ENCODE measurements around the gene WWOX.

The WWOX gene

DNA sequence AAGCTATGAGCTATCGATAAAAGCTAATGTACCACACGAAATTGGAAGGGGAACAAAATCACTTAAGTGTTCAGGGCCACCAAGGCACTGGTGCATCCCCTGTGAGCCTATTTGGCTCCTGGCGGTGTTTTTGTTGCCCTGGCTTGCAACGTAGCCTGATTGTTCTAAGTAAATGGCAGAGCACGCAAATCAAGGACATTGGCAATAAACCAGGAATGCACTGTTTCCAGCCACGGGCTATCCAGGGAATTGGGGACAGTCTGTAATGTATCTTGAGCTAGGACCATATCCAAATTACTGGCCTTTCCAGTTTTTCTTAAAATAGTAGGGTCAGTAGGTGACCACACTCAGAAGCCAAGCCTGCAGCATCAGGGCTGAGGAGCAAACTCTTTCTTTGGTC, 767.1 kb downstream of the WWOX start:
- no peak overlapping the region for H3K18ac ChIP-seq (ENCODE audit: low read length)
- H4K8ac ChIP-seq (ENCODE audit: low read depth, low read length) = no peak overlapping the region
- no peak for DNase-seq
- peak overlapping the region; percentile 24 for H3K23ac ChIP-seq (ENCODE audit: low read length)
- no peak overlapping the region for H3K4me2 ChIP-seq (ENCODE audit: low read length)
- no peaks in the 10 kb centered on the region for H3K79me2 ChIP-seq (ENCODE audit: control insufficient read depth, insufficient read depth, low read length, poor library complexity)
- no peak overlapping the region for H3K14ac ChIP-seq (ENCODE audit: low read length)
- H3K9ac ChIP-seq (ENCODE audit: low read length) = no peak overlapping the region
- no peak overlapping the region for H2BK120ac ChIP-seq (ENCODE audit: insufficient read depth, low read length, poor library complexity)
- H2AFZ ChIP-seq (ENCODE audit: insufficient read depth, low read length, poor library complexity) = no peak overlapping the region
- no peak overlapping the region for H2BK12ac ChIP-seq (ENCODE audit: low read length)
- H3K4me3 ChIP-seq (ENCODE audit: low read depth, low read length) = no peak overlapping the region
- H2BK5ac ChIP-seq (ENCODE audit: low read depth, low read length, poor library complexity) = no peak overlapping the region
- no peaks in the 10 kb centered on the region for H3K79me1 ChIP-seq (ENCODE audit: low read length)
- H3K36me3 ChIP-seq (ENCODE audit: control insufficient read depth in 1 of 2, insufficient read depth in 2 of 2, low read length in 2 of 2) = no peaks in the 10 kb centered on the region
- no peaks in the 10 kb centered on the region for H3K9me3 ChIP-seq (ENCODE audit: insufficient read depth, low read depth, low read length)
- no peak overlapping the region for H3K27ac ChIP-seq (ENCODE audit: low read depth, low read length)
- no peaks in the 10 kb centered on the region for H3K27me3 ChIP-seq (ENCODE audit: insufficient read depth, low read length)
- H3K4ac ChIP-seq (ENCODE audit: low read depth, low read length) = no peak overlapping the region
- H4K91ac ChIP-seq (ENCODE audit: low read depth, low read length) = no peak overlapping the region
- peaks cover 0 to 4% of the 10 kb centered on the region in 2 experiments for H3K4me1 ChIP-seq (ENCODE audit: control insufficient read depth in 1 of 2, insufficient read depth in 2 of 2, low read length in 2 of 2)
- no CpG with 5 or more reads among the region's 6 CpGs for WGBS (ENCODE audit: extremely low coverage, insufficient coverage, insufficient read length)
- H4K12ac ChIP-seq (ENCODE audit: low read depth, low read length) = no peak overlapping the region
- no peak overlapping the region for H2AK5ac ChIP-seq (ENCODE audit: low read length)

DNA sequence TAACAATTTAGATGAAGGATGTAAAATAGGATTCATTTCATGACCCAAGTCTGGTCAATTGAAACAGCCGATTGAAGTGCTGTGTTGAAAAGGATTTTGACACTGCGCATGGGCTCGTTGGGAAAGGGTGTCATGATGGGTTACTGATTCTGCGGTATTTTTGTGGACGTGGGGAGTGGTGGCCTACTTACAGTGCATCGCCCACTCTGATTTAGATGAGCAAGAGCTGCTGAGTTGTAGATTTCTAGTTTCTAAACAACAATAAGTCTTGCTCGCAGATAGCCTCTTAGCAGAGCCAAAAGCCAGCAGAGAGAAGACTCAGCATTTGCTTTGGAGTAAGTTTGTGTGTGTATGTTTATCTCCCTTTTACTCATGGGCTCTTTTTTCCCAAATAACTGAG, 770.0 kb downstream of the WWOX start:
- Histone ChIP-seq H3K9ac (ENCODE audit: low read length) (no peak overlapping the region), H3K18ac (ENCODE audit: low read length) (no peak overlapping the region), H2BK120ac (ENCODE audit: insufficient read depth, low read length, poor library complexity) (no peak overlapping the region), H3K4ac (ENCODE audit: low read depth, low read length) (no peak overlapping the region), H3K79me2 (ENCODE audit: control insufficient read depth, insufficient read depth, low read length, poor library complexity) (no peaks in the 10 kb centered on the region), H3K27me3 (ENCODE audit: insufficient read depth, low read length) (no peaks in the 10 kb centered on the region), H2AFZ (ENCODE audit: insufficient read depth, low read length, poor library complexity) (no peak overlapping the region), H3K4me1 (ENCODE audit: control insufficient read depth in 1 of 2, insufficient read depth in 2 of 2, low read length in 2 of 2) (peaks cover 3 to 4% of the 10 kb centered on the region in 2 experiments), H3K27ac (ENCODE audit: low read depth, low read length) (no peak overlapping the region), H2BK12ac (ENCODE audit: low read length) (no peak overlapping the region), H3K23ac (ENCODE audit: low read length) (no peak overlapping the region), H3K4me2 (ENCODE audit: low read length) (no peak overlapping the region), H4K12ac (ENCODE audit: low read depth, low read length) (no peak overlapping the region), H4K8ac (ENCODE audit: low read depth, low read length) (no peak overlapping the region), H2BK5ac (ENCODE audit: low read depth, low read length, poor library complexity) (no peak overlapping the region), H4K91ac (ENCODE audit: low read depth, low read length) (no peak overlapping the region), H3K9me3 (ENCODE audit: insufficient read depth, low read depth, low read length) (no peaks in the 10 kb centered on the region), H2AK5ac (ENCODE audit: low read length) (no peak overlapping the region), H3K36me3 (ENCODE audit: control insufficient read depth in 1 of 2, insufficient read depth in 2 of 2, low read length in 2 of 2) (no peaks in the 10 kb centered on the region), H3K14ac (ENCODE audit: low read length) (no peak overlapping the region), H3K79me1 (ENCODE audit: low read length) (no peaks in the 10 kb centered on the region), H3K4me3 (ENCODE audit: low read depth, low read length) (no peak overlapping the region)
- DNase-seq = no peak
- no CpG with 5 or more reads among the region's 7 CpGs for WGBS (ENCODE audit: extremely low coverage, insufficient coverage, insufficient read length)

DNA sequence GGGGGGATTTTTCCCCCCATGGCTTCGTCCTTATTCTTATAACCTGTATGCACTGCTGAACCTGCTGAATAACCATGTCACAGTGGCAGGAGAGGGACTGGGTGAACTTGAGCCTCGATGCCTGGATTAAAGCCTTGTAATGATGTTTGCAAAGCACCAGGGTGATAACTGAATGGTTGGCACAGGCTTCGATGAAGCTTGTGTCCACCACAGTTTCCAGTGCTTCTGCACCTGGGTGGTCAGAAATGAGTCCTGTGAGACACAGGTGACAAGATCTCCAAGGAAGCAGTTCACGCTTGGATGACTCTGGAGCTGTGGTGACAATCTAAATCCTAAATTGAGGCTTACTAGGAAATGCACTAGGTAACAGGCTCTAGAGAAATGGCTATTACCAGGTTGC, 771.8 kb downstream of the WWOX start:
- H4K91ac ChIP-seq (ENCODE audit: low read depth, low read length) = no peak overlapping the region
- H3K79me2 ChIP-seq (ENCODE audit: control insufficient read depth, insufficient read depth, low read length, poor library complexity) = no peaks in the 10 kb centered on the region
- H3K23ac ChIP-seq (ENCODE audit: low read length) = no peak overlapping the region
- no peak overlapping the region for H3K4me3 ChIP-seq (ENCODE audit: low read depth, low read length)
- peaks cover 3 to 4% of the 10 kb centered on the region in 2 experiments for H3K4me1 ChIP-seq (ENCODE audit: control insufficient read depth in 1 of 2, insufficient read depth in 2 of 2, low read length in 2 of 2)
- H3K9me3 ChIP-seq (ENCODE audit: insufficient read depth, low read depth, low read length) = no peaks in the 10 kb centered on the region
- no peaks in the 10 kb centered on the region for H3K79me1 ChIP-seq (ENCODE audit: low read length)
- H3K36me3 ChIP-seq (ENCODE audit: control insufficient read depth in 1 of 2, insufficient read depth in 2 of 2, low read length in 2 of 2) = no peaks in the 10 kb centered on the region
- no peak overlapping the region for H3K9ac ChIP-seq (ENCODE audit: low read length)
- H2BK12ac ChIP-seq (ENCODE audit: low read length) = no peak overlapping the region
- no peak overlapping the region for H3K4me2 ChIP-seq (ENCODE audit: low read length)
- no CpG with 5 or more reads among the region's 4 CpGs for WGBS (ENCODE audit: extremely low coverage, insufficient coverage, insufficient read length)
- H3K27ac ChIP-seq (ENCODE audit: low read depth, low read length) = no peak overlapping the region
- H3K27me3 ChIP-seq (ENCODE audit: insufficient read depth, low read length) = no peaks in the 10 kb centered on the region
- no peak overlapping the region for H3K18ac ChIP-seq (ENCODE audit: low read length)
- H2BK5ac ChIP-seq (ENCODE audit: low read depth, low read length, poor library complexity) = no peak overlapping the region
- H4K8ac ChIP-seq (ENCODE audit: low read depth, low read length) = no peak overlapping the region
- no peak overlapping the region for H3K14ac ChIP-seq (ENCODE audit: low read length)
- H3K4ac ChIP-seq (ENCODE audit: low read depth, low read length) = no peak overlapping the region
- no peak overlapping the region for H2AFZ ChIP-seq (ENCODE audit: insufficient read depth, low read length, poor library complexity)
- no peak for DNase-seq
- no peak overlapping the region for H4K12ac ChIP-seq (ENCODE audit: low read depth, low read length)
- H2BK120ac ChIP-seq (ENCODE audit: insufficient read depth, low read length, poor library complexity) = no peak overlapping the region
- H2AK5ac ChIP-seq (ENCODE audit: low read length) = no peak overlapping the region

DNA sequence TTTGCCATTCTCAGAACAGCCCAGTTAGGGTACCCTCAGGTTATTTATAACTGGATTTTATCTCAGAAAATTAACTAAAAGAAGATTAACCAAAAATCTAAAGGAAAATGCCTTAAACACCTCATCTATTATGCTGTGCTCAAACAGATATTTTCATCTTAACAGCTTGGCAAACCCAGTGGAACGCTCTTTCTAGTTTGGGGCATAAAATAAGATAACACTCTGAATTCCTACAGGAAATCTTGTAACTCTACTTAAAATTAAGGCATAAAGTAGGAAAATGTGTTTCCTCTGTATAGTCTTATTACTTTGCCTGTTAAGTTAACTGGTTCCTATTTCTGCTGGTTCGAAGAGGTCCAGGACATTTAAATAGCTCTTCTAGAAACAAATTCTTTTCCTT, 777.2 kb downstream of the WWOX start:
- Histone ChIP-seq H4K91ac (ENCODE audit: low read depth, low read length) (no peak overlapping the region), H2BK12ac (ENCODE audit: low read length) (no peak overlapping the region), H3K27ac (ENCODE audit: low read depth, low read length) (no peak overlapping the region), H4K8ac (ENCODE audit: low read depth, low read length) (no peak overlapping the region), H3K9ac (ENCODE audit: low read length) (no peak overlapping the region), H3K79me1 (ENCODE audit: low read length) (no peaks in the 10 kb centered on the region), H3K23ac (ENCODE audit: low read length) (no peak overlapping the region), H3K9me3 (ENCODE audit: insufficient read depth, low read depth, low read length) (no peaks in the 10 kb centered on the region), H4K12ac (ENCODE audit: low read depth, low read length) (no peak overlapping the region), H3K27me3 (ENCODE audit: insufficient read depth, low read length) (no peaks in the 10 kb centered on the region), H3K4me2 (ENCODE audit: low read length) (no peak overlapping the region), H2AFZ (ENCODE audit: insufficient read depth, low read length, poor library complexity) (no peak overlapping the region), H3K4ac (ENCODE audit: low read depth, low read length) (no peak overlapping the region), H2AK5ac (ENCODE audit: low read length) (no peak overlapping the region), H3K4me3 (ENCODE audit: low read depth, low read length) (no peak overlapping the region), H2BK5ac (ENCODE audit: low read depth, low read length, poor library complexity) (no peak overlapping the region), H2BK120ac (ENCODE audit: insufficient read depth, low read length, poor library complexity) (no peak overlapping the region), H3K18ac (ENCODE audit: low read length) (no peak overlapping the region), H3K14ac (ENCODE audit: low read length) (no peak overlapping the region), H3K36me3 (ENCODE audit: control insufficient read depth in 1 of 2, insufficient read depth in 2 of 2, low read length in 2 of 2) (no peaks in the 10 kb centered on the region), H3K79me2 (ENCODE audit: control insufficient read depth, insufficient read depth, low read length, poor library complexity) (no peaks in the 10 kb centered on the region), H3K4me1 (ENCODE audit: control insufficient read depth in 1 of 2, insufficient read depth in 2 of 2, low read length in 2 of 2) (peaks cover 0 to 3% of the 10 kb centered on the region in 2 experiments)
- no peak for DNase-seq
- no CpG with 5 or more reads among the region's 2 CpGs for WGBS (ENCODE audit: extremely low coverage, insufficient coverage, insufficient read length)
